GM04503 (cell line): ENCODE measurements around the gene HUNK.

Source experiments
- DNase-seq: peaks from one replicate; pipeline ENCODE4 v3.0.0-alpha.2; 2012; ENCODE audit warnings: low read depth

HUNK gene

DNA sequence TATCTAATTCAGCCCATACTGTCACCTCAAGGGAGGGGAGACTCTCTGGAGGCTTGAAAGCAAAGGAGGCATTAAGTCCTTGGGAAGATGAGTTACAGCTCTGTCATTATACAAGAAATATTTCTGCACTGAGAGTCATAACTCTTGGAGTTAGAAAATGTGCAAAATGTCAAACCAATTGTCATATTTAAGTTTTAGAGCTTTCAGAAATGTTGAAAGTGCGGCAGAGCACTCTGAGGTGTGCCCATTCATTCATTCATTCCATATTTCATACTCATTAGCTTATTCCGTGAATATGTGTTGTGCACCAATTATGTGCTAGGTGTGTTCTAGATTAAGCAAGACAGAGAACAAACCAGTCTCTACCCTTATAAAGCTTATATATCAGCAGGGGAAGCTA is 87.1 kb downstream of the HUNK start:
- DNase-seq, result no peak

DNA sequence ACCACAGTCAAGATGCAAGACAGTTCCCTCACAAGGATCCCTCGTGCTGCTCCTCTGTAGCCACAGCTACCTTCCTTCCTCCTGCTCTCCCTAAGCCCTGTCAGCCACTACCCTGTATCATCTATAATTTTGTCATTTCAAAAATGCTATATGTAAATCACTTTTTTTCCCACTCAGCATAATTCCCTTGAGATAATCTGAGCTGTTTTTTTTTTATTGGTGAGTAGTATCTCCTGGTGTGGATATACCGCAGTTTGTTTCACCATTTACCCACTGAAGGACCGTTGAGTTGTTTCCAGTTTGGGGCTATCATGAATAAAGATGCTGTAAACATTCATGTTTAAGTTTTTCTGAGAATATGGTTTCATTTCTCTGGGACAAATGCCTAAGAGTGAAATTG is 88.2 kb downstream of the HUNK start:
- DNase-seq, result no peak

DNA sequence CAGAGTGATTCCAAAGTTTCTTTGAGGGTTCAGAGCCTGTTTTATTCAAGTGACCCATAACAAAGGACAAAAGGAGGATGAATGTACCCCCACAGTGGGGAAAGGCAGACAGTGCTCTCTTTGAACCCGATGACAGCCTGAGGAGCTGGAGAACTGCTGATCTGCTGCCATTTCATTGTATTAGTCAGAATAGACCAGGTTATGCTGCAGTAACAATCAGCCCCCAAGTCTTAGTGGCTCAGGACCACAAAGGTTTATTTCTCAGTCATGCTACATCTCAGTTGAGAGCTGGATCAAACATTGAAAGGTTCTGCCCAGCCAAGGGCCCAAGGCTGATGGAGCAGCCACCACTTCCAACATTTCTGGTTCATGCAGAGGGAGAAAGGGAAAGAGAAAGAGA is 88.9 kb downstream of the HUNK start:
- no peak for DNase-seq

DNA sequence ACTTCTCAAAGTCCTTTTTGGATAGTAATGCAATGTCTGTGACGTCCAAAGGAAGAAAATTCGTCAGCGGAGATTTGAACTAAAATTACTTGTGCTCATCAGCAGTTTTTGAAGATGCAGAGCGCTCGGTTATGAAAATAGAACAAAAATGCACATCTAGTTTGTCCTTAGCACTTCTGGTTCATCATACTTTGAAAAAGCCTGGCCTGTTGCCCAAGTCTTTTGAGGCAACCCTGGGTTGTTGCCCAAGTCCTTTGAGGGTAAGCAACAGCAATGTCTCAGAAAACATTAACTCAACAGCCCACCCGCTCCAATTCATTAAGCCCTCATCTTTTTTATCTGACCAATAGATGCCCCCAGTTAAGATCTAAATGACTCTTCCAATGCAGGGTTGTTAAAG is 91.9 kb downstream of the HUNK start:
- no peak for DNase-seq

DNA sequence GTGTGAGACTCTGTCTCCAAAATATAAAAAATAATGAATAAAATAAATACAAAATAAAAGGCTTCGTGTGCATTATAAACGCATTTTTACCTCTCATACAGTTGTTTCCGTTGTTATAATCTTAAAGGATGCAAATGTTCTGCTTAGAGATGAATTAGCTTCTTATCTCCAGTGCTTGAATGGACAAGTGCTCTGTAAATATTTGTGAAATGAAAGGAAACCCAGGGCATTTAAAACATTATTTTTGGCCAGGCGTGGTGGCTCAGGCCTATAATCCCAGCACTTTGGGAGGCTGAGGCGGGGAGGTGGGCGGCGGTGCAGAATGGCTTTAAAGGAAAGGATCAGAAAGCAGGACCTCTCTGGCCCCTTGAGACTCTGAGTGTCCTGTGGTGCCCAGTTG is 94.5 kb downstream of the HUNK start:
- DNase-seq, result no peak

GRCh38 chr21:31972622-31973021 is 99.8 kb downstream of the HUNK start:
- no peak for DNase-seq

DNA sequence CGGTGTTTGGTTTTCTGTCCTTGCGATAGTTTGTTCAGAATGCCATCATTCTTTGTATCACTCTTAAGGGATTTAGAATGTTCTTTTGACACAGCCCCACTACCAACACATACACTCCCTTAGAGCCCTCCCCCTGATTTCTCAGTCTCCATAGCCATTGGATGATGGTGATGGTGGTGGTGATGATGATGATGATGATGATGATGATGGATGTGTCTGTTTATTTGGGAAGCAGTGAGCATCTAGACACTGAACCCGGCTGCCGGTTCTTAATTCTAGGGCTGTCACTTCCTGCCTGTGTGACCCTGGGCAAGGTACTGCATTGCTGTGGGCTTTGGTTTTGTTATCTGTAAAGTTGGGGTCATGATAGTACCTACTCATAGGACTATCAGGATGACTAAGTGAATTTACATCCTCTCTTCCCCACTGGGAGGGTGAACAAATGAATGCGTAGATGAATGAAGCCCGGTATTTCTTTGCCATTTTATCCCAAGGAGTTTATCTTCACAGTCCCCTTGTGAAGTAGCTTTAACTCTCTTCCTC is 100.7 kb downstream of the HUNK start:
- no peak for DNase-seq

DNA sequence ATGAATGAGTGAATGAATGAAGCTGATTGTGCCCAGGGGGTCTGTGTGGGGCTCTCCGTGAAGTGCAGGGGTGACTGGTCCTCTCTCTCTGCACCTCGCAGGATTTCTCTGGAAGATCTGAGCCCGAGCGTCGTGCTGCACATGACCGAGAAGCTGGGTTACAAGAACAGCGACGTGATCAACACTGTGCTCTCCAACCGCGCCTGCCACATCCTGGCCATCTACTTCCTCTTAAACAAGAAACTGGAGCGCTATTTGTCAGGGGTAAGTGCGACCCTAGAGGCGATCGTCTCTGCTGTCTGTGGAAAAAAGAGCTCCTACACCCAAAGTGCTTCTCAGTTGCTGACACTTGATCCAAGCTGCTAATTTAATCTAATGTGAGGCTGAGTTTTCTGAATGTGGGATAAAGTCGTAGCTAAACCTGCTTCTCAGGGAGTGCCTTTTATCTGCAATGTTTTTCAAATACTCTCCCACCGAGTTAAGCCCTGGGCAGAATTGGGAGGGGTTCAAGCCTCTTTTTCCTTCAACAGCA is 101.7 kb downstream of the HUNK start:
- DNase-seq, result no peak

GRCh38 chr21:31975491-31975890 is 102.7 kb downstream of the HUNK start:
- no peak for DNase-seq

GRCh38 chr21:31977816-31978215 is 105.0 kb downstream of the HUNK start:
- no peak for DNase-seq

DNA sequence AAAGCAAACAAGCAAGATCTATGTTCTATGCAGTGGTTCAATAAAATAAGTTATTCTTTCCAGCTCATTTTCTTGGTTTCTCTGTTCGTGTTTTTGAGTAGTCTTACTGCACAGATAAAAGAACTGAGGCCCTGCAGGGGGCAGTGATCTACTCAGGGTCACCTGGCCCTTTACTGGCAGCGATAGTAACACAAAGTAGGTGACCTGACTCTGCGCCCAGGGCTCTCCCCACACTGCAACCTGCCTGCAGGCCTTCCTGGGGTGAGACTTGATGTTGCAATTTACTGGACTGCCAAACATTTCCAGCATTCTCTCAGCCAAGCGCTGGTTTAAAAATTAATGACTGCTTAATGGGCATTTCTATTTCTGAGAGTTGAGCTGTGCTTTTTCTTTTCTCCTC is 110.3 kb downstream of the HUNK start:
- DNase-seq, result no peak

DNA sequence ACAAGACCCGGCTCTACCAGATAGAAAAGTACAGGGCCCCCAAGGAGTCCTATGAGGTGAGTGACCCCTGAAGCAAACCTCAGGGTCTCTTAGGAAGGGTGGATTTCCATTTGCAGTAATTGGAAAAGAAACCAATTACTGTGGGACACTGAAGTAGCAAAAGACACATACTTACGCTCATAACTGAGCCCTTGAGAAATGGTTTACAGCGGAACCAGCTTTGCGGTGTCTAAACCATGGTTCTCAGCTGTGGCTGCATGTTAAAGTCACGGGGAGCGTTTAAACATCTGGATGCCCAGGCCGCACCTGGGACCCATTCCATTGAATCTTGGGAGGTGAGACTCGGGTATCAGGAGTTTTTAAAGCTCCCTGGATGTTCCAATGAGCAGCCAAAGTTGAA is 110.7 kb downstream of the HUNK start:
- no peak for DNase-seq

GRCh38 chr21:31985398-31985797 is 112.6 kb downstream of the HUNK start:
- DNase-seq, result no peak

- no peak for DNase-seq
Measured at GRCh38 chr21:31986035-31986856, 113.4 kb downstream of the HUNK start.

GRCh38 chr21:31987696-31988095 is 114.9 kb downstream of the HUNK start:
- DNase-seq, result no peak

DNA sequence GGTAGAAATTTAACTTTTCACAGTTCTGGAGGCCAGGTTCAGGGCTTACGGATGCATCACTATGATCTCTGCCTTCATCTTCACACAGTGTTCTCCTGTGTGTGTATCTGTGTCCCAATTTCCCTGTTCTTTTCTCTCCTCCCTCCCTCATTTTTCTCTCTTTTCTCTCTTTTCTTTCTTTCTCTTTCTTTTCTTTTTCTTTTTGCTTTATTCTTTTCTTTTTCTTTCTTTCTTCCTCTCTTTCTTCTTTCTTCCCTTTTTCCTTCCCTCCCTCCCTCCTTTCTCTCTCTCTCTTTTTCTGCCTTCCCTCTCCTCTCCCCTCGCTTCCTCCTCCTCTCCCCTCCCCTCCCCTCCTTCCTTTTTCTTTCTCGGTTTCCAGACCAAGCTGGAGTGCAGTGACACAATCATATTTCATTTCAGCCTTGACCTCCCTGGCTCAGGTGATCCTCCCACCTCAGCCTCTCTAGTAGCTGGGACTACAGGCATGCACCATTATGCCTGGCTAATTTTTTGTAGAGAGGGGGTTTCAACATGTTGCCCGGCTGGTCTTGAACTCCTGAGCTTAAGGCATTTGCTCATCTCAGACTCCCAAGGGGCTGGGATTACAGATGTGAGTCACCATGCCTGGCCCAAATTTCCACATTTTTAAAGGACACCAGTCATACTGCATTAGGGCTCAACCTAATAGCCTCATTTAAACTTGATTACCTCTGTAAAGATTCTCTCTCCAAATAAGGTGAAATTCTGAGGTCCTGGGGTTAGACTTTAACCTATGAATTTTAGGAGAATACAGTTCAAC is 115.9 kb downstream of the HUNK start:
- DNase-seq, result peak; percentile 12

GRCh38 chr21:31991356-31992331 is 118.8 kb downstream of the HUNK start:
- no peak for DNase-seq

DNA sequence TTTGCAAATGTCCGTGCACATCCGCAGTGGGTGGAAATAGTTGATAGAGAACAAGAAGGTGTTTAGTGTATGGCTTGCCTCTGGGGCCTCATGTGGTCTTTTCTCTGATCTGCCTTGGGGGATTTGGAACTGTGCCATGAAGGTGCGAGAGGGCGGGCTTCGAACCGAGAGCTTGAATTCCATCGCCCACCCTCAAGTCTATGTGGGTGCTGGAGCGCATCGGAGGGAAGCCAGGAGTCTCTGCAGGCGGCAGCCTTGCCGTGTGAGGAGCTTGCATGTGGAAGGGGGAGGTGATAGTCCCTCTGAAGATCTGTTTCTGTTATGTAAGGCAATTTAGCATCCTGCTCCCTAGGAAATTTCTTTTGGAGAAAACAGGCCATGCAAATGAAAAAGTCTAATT is 119.6 kb downstream of the HUNK start:
- no peak for DNase-seq

DNA sequence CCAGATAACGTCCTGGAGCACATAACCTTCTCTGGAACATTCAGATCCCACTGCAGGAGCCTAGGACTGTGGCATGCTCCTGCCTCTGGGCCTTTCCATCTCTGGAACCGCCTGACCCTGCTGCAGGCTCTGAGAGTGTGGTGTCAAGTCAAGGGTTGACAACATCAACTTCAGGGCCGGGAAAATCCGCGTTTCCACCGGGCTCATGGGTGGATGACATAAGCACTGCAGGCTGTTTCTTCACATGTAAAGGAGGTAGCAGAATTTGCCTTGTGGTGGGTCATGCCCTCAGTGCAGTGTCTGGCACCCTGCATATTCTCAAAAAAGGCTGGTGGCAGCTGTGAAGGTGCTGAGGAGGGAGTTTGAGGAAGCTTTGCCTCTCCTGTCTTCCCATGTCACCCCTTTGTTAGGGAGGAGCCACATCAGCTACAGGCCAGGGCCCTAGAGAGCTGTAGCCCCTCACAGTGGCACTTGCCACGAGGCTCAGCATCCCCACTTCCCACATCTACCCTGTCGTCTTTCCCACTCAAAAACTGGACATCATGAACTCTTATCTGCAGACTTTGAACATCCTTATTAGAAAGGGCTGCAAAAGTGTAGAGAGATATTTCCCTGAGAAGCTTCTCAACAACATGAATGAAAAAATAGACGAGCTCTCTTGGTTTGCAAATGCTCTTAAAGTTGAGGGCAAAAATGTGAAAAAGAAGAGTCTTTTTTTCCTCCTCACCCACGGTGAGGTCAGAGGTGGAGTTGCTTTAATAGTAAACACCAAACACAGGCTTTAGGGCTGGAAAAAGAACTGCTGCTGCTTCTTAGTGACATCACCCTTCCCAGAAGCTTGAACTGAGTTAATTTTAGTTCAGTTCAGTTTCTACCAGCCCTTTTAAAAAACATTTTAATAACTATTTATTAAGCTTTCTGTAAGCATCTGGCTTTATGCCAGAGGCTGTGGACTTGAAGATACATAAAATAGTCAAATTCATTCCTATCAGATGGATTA is 121.3 kb downstream of the HUNK start:
- DNase-seq, result no peak

GRCh38 chr21:31997191-31997590 is 124.4 kb downstream of the HUNK start:
- no peak for DNase-seq
